IMR-90 (cell line): Measurements from ENCODE around the gene DNTT. TPM values are rescaled to one million over a fixed set of nuclear protein-coding genes. Genes with fewer than 3 reads are reported as not detected.

Source experiments
- ATAC-seq: fragments of 200-7000 bp; cut with Tn5 transposase; 2 replicates; pipeline ENCODE4 v1.9.1; 2020; ENCODE audit warnings: low read depth, mild to moderate bottlenecking, moderate library complexity
- BruUV-seq: library from RNA; stranded (reverse); fragments of 400-500 nt; replicated peaks from 2 replicates; lab custom pipeline; 2021; lab: Mats Ljungman, UMichigan
- CTCF ChIA-PET: fragments of 300-600 bp; formaldehyde crosslinking; extraction: SDS; loops from one replicate; lab custom pipeline; 2021; ENCODE audit warnings: antibody characterized with exemption; lab: Yijun Ruan, JAX
- POLR2A ChIA-PET: fragments of 300-600 bp; sonication (Branson Sonifier 250); formaldehyde crosslinking; loops from one replicate; lab custom pipeline; 2022; ENCODE audit warnings: antibody characterized with exemption; ENCODE audit not compliant: unreplicated experiment; lab: Charles Lee
- DNase-seq: peaks from one replicate; pipeline ENCODE4 v3.0.0; 2013
- H2AFZ ChIP-seq: replicated peaks from 2 replicates; pipeline ENCODE3; 2013; ENCODE audit warnings: low read length, mild to moderate bottlenecking; ENCODE audit not compliant: poor library complexity
- H2AK5ac ChIP-seq: 2 replicates; pipeline ENCODE4 v1.6.1; 2013; ENCODE audit warnings: low read depth, low read length, inconsistent platforms
- H2AK9ac ChIP-seq: replicated peaks from 2 replicates; pipeline ENCODE3; 2013; ENCODE audit warnings: mild to moderate bottlenecking, low read depth, low read length, moderate library complexity; ENCODE audit not compliant: poor library complexity
- H2BK120ac ChIP-seq: 2 replicates; pipeline ENCODE4 v1.6.1; 2013; ENCODE audit warnings: low read depth, low read length, inconsistent platforms
- H2BK15ac ChIP-seq: 3 replicates; pipeline ENCODE4 v1.6.1; 2013; ENCODE audit warnings: low read depth, low read length, inconsistent platforms
- H2BK20ac ChIP-seq: 2 replicates; pipeline ENCODE4 v1.6.1; 2013; ENCODE audit warnings: low read depth, mild to moderate bottlenecking, inconsistent platforms, low read length, moderate library complexity
- H2BK5ac ChIP-seq: 2 replicates; pipeline ENCODE4 v1.6.1; 2013; ENCODE audit warnings: mild to moderate bottlenecking, low read depth, low read length, inconsistent platforms; ENCODE audit not compliant: poor library complexity, severe bottlenecking
- H3K14ac ChIP-seq: replicated peaks from 2 replicates; pipeline ENCODE4 v1.6.1; 2013; ENCODE audit warnings: low read depth, low read length, inconsistent platforms
- H3K18ac ChIP-seq: 2 replicates; pipeline ENCODE4 v1.6.1; 2013; ENCODE audit warnings: low read depth, low read length, control low read depth
- H3K23ac ChIP-seq: 2 replicates; pipeline ENCODE4 v1.6.1; 2013; ENCODE audit warnings: low read depth, low read length, inconsistent platforms
- H3K27ac ChIP-seq: 2 replicates; pipeline ENCODE4 v1.5.1; 2013; ENCODE audit warnings: mild to moderate bottlenecking, control low read depth, low read length; ENCODE audit not compliant: insufficient read depth
- H3K27me3 ChIP-seq: 2 replicates; pipeline ENCODE4 v1.6.1; 2013; ENCODE audit warnings: low read length; ENCODE audit not compliant: control insufficient read depth, insufficient read depth
- H3K36me3 ChIP-seq: 2 replicates; pipeline ENCODE4 v1.6.1; 2013; ENCODE audit warnings: low read length, mixed read lengths; ENCODE audit not compliant: control insufficient read depth, insufficient read depth
- H3K4ac ChIP-seq: 2 replicates; pipeline ENCODE4 v1.6.1; 2013; ENCODE audit warnings: low read depth, low read length, inconsistent platforms
- H3K4me1 ChIP-seq: 2 replicates; pipeline ENCODE4 v1.6.1; 2013; ENCODE audit warnings: low read length, mixed read lengths; ENCODE audit not compliant: control insufficient read depth, insufficient read depth
- H3K4me2 ChIP-seq: 2 replicates; pipeline ENCODE4 v1.6.1; 2013; ENCODE audit warnings: low read depth, mild to moderate bottlenecking, control low read depth, low read length, moderate library complexity
- H3K4me3 ChIP-seq: 2 replicates; pipeline ENCODE4 v1.5.1; 2013; ENCODE audit warnings: low read depth, mild to moderate bottlenecking, control low read depth, low read length, moderate library complexity; ENCODE audit not compliant: insufficient read depth
- H3K56ac ChIP-seq: 2 replicates; pipeline ENCODE4 v1.6.1; 2013; ENCODE audit warnings: low read length, inconsistent platforms; ENCODE audit not compliant: insufficient read depth; ENCODE audit errors: extremely low read depth
- H3K79me1 ChIP-seq, 2 experiments: 2 replicates each; pipeline ENCODE4 v1.6.1; 2013; ENCODE audit warnings: low read length in 2 of 2, inconsistent platforms in 1 of 2, low read depth in 1 of 2
- H3K9ac ChIP-seq: 2 replicates; pipeline ENCODE4 v1.6.1; 2013; ENCODE audit warnings: low read depth, low read length, control low read depth
- H3K9me1 ChIP-seq: 2 replicates; pipeline ENCODE4 v1.6.1; 2013; ENCODE audit warnings: low read length, inconsistent platforms; ENCODE audit not compliant: insufficient read depth
- H3K9me3 ChIP-seq: 2 replicates; pipeline ENCODE4 v1.6.1; 2013; ENCODE audit warnings: low read length; ENCODE audit not compliant: control insufficient read depth, insufficient read depth
- H4K20me1 ChIP-seq: 2 replicates; pipeline ENCODE4 v1.6.1; 2013; ENCODE audit warnings: low read length, inconsistent platforms; ENCODE audit not compliant: insufficient read depth
- H4K5ac ChIP-seq: 2 replicates; pipeline ENCODE4 v1.6.1; 2013; ENCODE audit warnings: mild to moderate bottlenecking, low read depth, low read length, control low read depth
- H4K8ac ChIP-seq, 2 experiments: 2 replicates each; pipeline ENCODE4 v1.6.1; 2013; ENCODE audit warnings: low read depth in 2 of 2, low read length in 2 of 2, control low read depth in 1 of 2, inconsistent platforms in 1 of 2
- H4K91ac ChIP-seq: 2 replicates; pipeline ENCODE4 v1.6.1; 2013; ENCODE audit warnings: low read depth, low read length, inconsistent platforms; ENCODE audit not compliant: insufficient read depth
- BHLHE40 ChIP-seq: fragments of 150-350 bp; IDR thresholded peaks from 2 replicates; pipeline ENCODE4 v1.6.1; 2016; ENCODE audit warnings: mild to moderate bottlenecking, low read depth, low read length
- CEBPB ChIP-seq: IDR thresholded peaks from 2 replicates; pipeline ENCODE4 v1.6.1; 2012; ENCODE audit warnings: low read depth, low read length, improper control_type of control experiment
- MAFK ChIP-seq: IDR thresholded peaks from 2 replicates; pipeline ENCODE4 v1.6.1; 2012; ENCODE audit warnings: low read depth, low read length, improper control_type of control experiment
- MAZ ChIP-seq: IDR thresholded peaks from 2 replicates; pipeline ENCODE4 v1.6.1; 2012; ENCODE audit warnings: low read depth, mild to moderate bottlenecking, low read length, improper control_type of control experiment, moderate library complexity, borderline replicate concordance
- MXI1 ChIP-seq: IDR thresholded peaks from 2 replicates; pipeline ENCODE4 v1.6.1; 2012; ENCODE audit warnings: low read depth, mild to moderate bottlenecking, low read length, moderate library complexity, borderline replicate concordance
- POLR2A ChIP-seq: IDR thresholded peaks from 2 replicates; pipeline ENCODE4 v1.6.1; 2012; ENCODE audit warnings: mild to moderate bottlenecking, low read depth, low read length
- WGBS, 2 experiments: methylation state at CpG; one replicate each; pipeline versions ENCODE4 v1.1.5 to v1.1.7; 2013; ENCODE audit warnings: missing lambda C conversion rate in 2 of 2; ENCODE audit not compliant: insufficient read length in 1 of 2; ENCODE audit errors: extremely low coverage in 2 of 2; 5-methylcytosine and 5-hydroxymethylcytosine counted together
- dilution Hi-C: fragments of 300-500 bp; cut with HindIII; formaldehyde crosslinking; loops from one replicate; pipeline ENCODE4 v1.14.3; 2018; ENCODE audit warnings: low sequenced_read_pairs; ENCODE audit not compliant: unreplicated experiment
- in situ Hi-C: fragments of 300-500 bp; cut with MboI; formaldehyde crosslinking; loops from 3 replicates; pipeline ENCODE4 v1.14.3; 2019; ENCODE audit warnings: low sequenced_read_pairs, inconsistent platforms, mixed read lengths
- intact Hi-C: fragments of 100-400 bp; cut with micrococcal nuclease; formaldehyde crosslinking; loops from 2 replicates; pipeline ENCODE4 v1.10.0; 2022
- polyA plus RNA-seq, 3 experiments: library from polyadenylated mRNA; depleted of rRNA; stranded (reverse); fragments of >200 nt; gene quantifications; 2 replicates each; pipeline ENCODE4 v1.2.3, GENCODE V29; 2012; ENCODE audit warnings: low replicate concordance in 1 of 3
- total RNA-seq: library from RNA; depleted of rRNA; stranded (reverse); fragments of >200 nt; gene quantifications from 2 replicates; pipeline ENCODE4 v1.2.3, GENCODE V29; 2012

The DNTT gene
- total and polyA plus RNA-seq, 2 of the 4 experiments (the other 2 are of a cell fraction) = not detected

DNA sequence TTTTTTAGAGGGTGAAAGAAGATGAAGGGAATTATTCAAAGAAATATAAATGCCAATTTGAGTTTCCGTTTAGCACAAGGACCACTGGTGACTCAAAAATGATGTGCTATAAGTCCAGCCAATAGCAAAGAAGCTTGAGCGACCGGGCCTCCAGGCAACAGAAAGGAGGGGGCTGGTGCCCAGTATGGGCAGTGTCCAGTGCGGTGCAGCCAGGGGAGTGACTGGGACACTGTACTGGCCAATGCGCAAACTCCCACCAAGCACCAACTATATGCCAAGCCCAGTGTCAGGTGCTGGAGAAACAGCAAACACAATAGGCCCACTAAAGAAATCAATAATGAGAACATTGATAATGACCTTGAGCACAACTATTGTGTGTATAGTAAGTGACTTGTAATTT, 64.7 kb downstream of the DNTT start:
- H4K8ac ChIP-seq = no peak overlapping the region
- intact Hi-C loops (no loop called here), dilution Hi-C loops (no loop called here), in situ Hi-C loops (no loop called here)
- no peak overlapping the region for H4K5ac ChIP-seq
- H3K4me1 ChIP-seq = peaks cover 2% of the 10 kb centered on the region
- H2BK5ac ChIP-seq = no peak overlapping the region
- BruUV-seq = no TSS peak
- CTCF ChIA-PET = no interaction called here
- H2AK9ac ChIP-seq = no peak overlapping the region
- no peak overlapping the region for H2BK120ac ChIP-seq
- H2AK5ac ChIP-seq = no peak overlapping the region
- H3K9me1 ChIP-seq = no peaks in the 10 kb centered on the region
- H3K9ac ChIP-seq = no peak overlapping the region
- no peaks in the 10 kb centered on the region for H3K9me3 ChIP-seq
- POLR2A ChIA-PET = no interaction called here
- no peak overlapping the region for H3K27ac ChIP-seq
- H2AFZ ChIP-seq = no peak overlapping the region
- H3K18ac ChIP-seq = no peak overlapping the region
- WGBS, 2 experiments = 50% methylated on average over 1 of the region's 5 CpGs; no CpG with 5 or more reads in 1 of the 2 experiments
- H3K14ac ChIP-seq = no peak overlapping the region
- ATAC-seq = no peak
- peaks cover 9% of the 10 kb centered on the region; the same call in 1 of the 2 replicates for H3K27me3 ChIP-seq
- TF ChIP-seq MXI1 (no peak), CEBPB (no peak), POLR2A (no peak), BHLHE40 (no peak), MAFK (no peak), MAZ (no peak)
- H3K79me1 ChIP-seq = no peaks in the 10 kb centered on the region
- H2BK15ac ChIP-seq = no peak overlapping the region
- no peaks in the 10 kb centered on the region for H3K36me3 ChIP-seq
- no peak overlapping the region for H3K4me3 ChIP-seq
- no peak overlapping the region for H3K23ac ChIP-seq
- no peak overlapping the region for H3K4me2 ChIP-seq
- H4K91ac ChIP-seq = no peak overlapping the region
- no peaks in the 10 kb centered on the region for H4K20me1 ChIP-seq
- H3K56ac ChIP-seq = no peak overlapping the region
- DNase-seq = no peak
- H3K4ac ChIP-seq = no peak overlapping the region
- H2BK20ac ChIP-seq = no peak overlapping the region
